GM19324 (cell line): ENCODE measurements around the gene TRIM52.
"Not testable (repeated sequence)": the region's sequence is repeated elsewhere in the genome, so short reads cannot be mapped to it uniquely, and the experiment has no call there.

Experiments used
- ATAC-seq: cut with Tn5 transposase; IDR thresholded peaks from one replicate; pipeline ENCODE4 v1.9.1; 2021; ENCODE audit warnings: mild to moderate bottlenecking, moderate library complexity; ENCODE audit not compliant: unreplicated experiment, low FRiP score

Gene TRIM52

DNA sequence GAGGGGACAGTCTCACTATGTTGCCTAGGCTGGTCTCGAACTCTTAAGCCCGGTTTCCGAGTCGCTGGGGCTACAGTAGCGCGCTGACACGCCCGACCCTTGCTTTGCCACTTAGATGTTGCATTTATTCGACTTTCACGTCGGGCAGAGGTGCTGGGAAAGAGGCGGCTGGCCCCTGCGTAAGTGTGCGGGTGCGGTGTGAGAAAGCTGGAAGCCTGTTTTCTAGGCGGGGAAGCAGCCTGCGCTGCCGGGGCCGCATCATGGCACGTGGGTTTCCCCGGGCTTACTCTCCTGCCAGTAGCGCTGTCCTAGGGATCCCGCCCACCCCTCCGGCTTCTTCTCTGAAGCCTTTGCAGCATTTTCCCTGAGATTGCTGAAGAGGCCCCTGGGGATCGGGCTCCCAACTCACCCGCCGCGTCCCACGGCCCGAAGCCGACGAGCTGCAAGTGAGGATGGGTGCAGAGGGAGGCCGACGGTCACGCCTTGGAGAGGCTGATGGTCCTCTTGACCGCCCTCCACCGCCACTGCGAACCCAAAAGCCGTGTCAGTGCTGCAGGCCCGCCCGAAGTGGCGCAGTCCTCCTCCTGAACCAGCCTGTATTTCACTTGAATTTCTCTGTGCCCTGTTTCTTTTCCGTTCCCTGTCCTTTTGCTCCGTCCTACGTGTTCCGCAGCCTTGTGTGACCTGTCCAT is 43.7 kb downstream of the TRIM52 start:
- ATAC-seq = peak; percentile 16

DNA sequence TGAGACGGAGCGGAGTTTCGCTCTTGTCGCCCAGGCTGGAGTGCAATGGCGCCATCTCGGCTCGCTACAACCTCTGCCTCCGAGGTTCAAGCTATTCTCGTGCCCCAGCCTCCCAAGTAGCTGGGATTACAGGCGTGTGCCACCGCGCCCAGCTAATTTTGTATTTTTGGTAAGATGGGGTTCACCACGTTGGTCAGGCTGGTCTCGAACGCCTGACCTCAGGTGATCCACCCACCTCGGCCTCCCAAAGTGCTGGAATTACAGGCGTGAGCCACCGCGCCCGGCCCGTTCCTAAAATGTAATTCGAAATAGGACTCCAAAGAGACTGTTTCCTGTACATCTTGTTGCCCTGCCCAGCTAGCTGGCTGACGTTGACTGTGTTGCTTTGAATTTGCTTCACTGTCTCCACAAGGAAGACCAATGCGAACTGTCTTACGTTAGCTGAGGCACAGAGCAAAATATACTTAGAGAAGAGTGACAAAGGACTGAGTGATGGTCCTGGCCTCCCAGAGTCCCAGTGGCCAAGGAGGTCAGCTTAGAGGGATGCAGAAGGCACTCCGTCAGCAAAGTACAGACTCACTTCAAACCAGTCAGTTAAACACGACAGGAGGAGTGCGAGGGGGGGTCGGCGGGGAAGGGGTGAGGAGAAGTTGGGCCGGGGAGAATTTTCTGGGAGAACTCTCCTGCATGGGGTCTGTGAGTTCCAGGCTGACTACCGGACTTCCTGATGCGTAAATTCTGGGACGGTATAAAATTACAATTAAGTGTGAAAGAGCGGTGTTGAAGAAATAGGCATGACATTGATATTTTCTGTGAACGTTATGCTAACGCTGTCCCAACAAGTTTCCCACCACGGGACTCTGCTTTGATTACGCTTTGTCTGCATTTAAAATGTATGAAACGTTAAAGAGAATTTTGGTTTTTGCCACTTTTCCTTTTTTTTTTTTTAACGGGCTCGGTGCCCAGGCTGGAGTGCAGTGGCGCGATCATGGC is 44.6 kb downstream of the TRIM52 start:
- ATAC-seq = no peak

DNA sequence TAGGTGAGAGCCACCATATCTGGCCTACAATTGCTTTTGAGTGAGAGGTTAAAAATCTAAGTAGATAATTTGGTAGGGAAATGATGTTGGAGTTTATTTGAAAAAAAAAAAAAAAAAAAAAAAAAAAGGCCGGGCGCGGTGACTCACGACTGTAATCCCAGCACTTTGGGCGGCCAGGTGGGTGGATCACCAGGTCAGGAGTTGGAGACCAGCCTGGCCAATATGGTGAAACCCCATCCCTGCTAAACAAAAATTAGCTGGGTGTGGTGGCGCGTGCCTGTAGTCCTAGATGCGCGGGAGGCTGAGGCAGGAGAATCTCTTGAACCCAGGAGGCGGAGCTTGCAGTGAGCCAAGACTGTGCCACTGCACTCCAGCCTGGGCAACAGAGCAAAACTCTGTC is 46.7 kb downstream of the TRIM52 start:
- not testable (repeated sequence) for ATAC-seq

DNA sequence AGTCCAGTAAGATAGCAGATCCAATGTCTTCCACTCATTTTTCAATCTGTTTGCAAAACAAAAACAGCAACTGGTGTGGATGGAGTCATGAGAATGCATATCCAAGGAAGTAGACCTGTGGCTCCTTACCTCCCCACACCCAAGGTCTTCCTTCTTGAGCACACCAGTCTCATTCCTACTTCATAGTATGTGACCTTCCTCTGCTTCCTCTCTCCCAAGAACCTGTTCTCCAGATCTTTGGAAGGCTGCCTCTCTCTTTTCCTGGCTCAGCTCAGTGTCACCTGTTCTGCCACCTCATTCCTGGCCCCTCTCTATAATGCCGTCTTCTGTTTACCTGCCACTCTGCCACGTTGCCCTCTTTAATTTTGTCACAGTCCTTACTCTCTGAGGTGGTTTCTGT is 48.0 kb downstream of the TRIM52 start:
- no peak for ATAC-seq

DNA sequence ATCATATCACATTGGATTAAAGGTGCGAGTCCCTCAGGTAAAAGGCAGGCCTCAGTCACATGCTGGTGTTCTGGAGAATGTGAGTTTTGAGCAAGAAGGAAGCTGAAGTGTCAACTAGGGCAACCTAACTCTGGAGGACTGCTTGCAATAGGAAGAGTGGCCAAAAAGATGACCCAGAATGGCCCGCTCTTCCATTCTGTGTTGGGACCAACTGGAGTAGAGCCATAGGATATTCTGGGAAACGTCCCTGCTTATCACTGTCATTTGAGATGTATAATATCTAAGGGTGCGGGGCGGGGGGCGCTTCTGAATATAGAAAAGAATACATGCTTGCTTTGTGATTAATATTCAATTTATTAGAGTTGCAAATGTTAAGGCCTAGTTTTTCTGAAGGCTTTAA is 48.9 kb downstream of the TRIM52 start:
- no peak for ATAC-seq

DNA sequence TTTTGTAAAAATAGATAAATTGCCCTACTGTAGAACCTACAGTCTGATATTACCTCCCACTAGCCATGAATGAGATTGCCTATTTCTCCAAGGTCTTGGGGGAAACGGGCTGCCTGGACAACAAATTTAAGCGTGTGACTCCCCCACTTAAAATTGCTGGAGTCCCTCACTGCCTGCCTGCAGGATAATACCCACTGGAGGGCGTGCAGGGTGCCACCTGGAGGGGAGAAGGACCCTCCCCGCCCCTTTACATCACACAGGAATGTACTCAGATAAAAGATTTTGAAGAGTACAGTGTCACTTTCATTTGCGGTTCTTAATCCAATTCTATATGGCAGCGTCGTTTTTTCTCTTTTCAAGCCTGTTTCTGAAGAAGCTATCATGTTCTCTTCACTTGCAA is 49.7 kb downstream of the TRIM52 start:
- no peak for ATAC-seq

DNA sequence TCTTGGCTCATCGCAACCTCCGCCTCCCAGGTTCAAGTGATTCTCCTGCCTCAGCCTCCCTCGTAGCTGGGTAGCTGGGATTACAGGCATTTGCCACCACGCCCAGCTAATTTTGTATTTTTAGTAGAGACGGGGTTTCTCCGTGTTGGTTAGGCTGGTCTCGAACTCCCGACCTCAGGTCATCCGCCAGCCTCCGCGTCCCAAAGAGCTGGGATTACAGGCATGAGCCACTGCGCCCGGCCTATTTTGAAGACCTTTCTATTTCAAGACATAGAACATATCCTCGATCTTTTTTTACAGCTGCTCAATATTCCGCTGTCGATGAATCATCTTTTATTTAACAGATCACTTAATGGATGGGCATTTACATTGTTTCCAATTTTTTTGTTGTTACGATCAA is 50.2 kb downstream of the TRIM52 start:
- ATAC-seq = not testable (repeated sequence)

DNA sequence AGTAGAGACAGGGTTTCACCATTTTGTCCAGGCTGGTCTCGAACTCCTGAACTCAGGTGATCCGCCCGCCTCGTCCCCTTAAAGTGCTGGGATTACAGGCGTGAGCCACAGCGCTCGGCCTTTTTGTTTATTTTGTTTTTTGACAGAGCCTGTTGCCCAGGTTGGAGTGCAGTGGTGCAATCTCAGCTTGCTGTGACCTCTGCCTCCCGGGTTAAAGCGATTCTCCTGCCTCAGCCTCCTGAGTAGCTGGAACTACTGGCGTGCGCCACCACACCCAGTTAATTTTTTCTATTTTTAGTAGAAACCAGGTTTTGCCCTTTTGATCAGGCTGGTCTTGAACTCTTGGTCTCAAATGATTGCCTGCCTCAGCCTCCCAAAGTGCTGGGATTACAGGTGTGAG is 50.8 kb downstream of the TRIM52 start:
- not testable (repeated sequence) for ATAC-seq

DNA sequence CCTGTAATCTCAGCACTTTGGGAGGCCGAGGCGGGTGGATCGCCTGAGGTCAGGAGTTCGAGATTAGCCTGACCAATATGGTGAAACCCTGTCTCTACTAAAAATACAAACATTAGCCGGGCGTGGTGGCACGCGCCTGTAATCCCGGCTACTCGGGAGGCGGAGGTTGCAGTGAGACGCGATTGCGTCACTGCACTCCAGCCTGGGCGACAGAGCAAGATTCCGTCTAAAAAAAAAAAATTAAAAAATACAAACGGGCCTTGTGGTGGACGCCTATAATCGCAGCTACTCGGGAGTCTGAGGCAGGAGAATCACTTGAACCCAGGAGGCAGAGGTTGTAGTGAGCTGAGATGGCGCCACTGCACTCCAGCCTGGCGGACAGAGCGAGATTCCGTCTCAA is 51.9 kb downstream of the TRIM52 start:
- not testable (repeated sequence) for ATAC-seq

DNA sequence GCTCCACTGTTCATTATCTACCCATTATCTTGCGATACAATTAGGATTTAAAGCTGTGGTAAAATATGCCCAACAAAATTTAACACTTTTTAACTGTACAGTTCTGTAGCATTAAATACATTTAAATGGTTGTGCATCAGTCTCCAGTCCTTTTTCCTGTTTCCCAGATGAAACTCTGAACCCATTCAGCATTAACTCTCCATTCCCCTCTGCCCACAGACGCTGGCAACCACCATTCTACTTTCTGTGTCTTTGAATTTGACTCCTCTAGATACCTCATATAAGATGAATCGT is 53.0 kb downstream of the TRIM52 start:
- no peak for ATAC-seq

DNA sequence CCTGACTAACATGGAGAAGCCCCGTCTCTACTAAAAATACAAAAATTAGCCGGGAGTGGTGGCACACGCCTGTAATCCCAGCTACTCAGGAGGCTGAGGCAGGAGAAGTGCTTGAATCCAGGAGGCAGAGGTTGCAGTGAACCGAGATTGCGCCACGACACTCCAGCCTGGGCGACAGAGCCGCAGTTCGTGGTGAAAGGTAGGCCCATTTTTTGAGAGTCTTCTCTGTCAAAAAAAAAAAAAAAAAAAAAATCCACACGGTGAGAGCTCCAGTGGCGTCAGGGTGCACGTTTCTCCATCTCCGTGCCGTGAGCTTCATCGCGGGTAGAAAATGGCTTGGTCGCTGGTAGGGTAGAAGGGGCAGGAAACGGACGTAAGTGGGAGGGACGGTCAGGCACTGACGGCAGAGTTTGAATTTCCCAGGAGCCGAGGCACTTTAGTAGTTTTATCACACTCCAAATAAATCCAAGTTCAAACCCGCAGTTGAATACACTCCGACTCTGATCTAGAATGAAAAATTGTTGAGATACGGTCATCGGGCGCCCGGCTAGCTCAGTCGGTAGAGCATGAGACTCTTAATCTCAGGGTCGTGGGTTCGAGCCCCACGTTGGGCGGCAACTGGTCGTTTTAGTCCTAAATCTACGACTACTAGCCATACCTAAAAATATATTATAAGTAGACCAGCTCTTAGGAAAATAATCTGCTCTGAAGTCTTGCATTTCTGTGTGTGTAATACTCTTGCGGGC is 53.6 kb downstream of the TRIM52 start:
- ATAC-seq = no peak

DNA sequence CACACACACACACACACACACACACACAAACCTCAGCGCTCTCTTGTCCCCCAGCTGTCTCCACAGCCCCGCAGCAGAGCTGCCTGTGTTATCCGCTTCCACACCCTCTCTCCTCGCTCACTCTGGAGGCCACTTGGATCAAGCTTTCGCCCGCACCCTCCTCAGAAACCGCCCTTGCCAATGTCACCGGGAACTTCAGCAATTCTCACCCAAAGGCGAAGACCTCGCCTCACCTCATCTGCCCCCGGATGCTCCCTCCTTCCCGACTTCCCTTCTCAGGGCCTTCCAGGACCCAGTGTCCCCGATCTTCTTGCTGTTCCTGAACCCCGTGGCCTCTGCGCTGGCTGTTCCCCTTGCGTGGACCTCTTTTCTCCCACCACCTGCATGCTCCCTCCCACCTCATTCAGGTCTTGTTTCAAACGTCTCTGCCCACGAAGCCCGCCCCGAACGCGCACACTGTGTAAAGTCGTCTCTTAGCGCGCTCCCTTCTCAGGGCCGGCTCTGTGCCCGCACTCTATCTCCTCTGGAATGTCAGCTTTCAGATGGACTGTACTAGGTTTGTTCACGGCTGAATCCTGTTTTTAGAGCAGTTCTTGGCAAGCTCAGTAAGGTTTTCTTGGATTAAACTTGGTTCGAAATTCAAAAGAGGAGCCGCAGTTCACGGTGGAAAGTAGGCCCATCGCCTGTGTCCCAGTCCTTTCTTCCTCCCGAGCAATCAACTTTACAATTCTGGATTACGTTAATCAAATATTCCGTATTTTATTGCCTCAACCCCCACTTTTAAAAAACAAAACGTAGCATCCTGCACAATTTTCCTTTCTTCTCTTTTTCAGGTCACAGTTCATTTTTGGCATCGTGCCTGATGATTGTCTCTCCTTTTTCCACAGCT is 54.9 kb downstream of the TRIM52 start:
- ATAC-seq = no peak
